ENCODE results near the gene MEGF11. TPM values are rescaled to one million over a fixed set of nuclear protein-coding genes. Genes with fewer than 3 reads are reported as not detected.

Gene MEGF11
- total RNA-seq, 4 donors from 2014 or later = 0.97 to 10.6 (median 4.0) TPM

DNA sequence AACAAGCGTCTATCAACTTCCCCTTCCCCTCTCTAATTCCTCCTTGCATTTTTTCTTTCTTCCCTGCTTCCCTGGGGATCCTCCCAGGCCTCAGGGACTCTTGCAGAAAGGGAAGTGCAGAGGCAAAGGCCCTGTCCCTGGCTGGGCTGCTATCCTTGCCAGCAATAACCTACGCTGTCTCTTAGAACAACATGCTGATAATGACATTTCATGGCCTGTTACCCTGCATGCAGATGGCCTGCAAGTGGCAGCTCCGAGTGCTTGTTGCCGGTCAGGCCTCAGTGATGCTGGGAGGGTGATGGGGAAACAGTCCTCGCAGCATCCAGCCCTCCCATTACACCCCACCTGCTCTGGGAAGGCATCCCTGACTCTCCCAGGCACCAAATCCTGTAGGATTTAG is 216.7 kb downstream of the MEGF11 start:
- TF ChIP-seq POLR2A (IDR thresholded peaks at IDR 0.05) = no peak
- TF ChIP-seq, protein P1, sequence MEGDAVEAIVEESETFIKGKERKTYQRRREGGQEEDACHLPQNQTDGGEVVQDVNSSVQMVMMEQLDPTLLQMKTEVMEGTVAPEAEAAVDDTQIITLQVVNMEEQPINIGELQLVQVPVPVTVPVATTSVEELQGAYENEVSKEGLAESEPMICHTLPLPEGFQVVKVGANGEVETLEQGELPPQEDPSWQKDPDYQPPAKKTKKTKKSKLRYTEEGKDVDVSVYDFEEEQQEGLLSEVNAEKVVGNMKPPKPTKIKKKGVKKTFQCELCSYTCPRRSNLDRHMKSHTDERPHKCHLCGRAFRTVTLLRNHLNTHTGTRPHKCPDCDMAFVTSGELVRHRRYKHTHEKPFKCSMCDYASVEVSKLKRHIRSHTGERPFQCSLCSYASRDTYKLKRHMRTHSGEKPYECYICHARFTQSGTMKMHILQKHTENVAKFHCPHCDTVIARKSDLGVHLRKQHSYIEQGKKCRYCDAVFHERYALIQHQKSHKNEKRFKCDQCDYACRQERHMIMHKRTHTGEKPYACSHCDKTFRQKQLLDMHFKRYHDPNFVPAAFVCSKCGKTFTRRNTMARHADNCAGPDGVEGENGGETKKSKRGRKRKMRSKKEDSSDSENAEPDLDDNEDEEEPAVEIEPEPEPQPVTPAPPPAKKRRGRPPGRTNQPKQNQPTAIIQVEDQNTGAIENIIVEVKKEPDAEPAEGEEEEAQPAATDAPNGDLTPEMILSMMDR (IDR thresholded peaks at IDR 0.05) = no peak
- intact Hi-C loops (cut with DNase I; ENCODE audit: low total_unique reads) = no loop called here
- no peak overlapping the region for H3K4me3 ChIP-seq (ENCODE audit: low read depth, poor library complexity, severe bottlenecking)
- 51 to 68% methylated on average over 5 of the region's 5 CpGs for WGBS, 2 donors
- no peak for DNase-seq (ENCODE audit: low spot score in 2 of 2)

DNA sequence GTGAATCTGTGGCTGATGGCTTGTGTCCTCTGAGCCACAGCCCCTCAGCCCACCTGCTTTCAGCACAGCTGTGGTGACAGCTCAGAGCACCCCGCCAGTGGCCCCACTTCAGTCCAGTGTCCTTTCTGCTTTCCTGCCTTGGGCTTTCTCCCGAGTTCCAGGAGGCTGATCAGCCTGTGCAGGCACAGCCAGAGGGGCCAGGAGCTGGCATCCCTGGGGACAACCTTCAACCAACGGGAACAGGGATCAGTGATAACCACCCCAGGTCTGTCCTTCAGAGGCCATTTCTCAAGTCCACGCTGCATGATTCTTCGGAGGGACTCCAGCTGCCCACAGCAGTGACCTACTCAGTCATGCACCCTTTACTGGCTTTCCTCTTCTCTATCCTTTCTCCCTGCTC is 217.6 kb downstream of the MEGF11 start:
- DNase-seq (ENCODE audit: low spot score in 2 of 2) = no peak
- intact Hi-C loops (cut with DNase I; ENCODE audit: low total_unique reads) = no loop called here
- 66 to 69% methylated on average over 5 of the region's 5 CpGs for WGBS, 2 donors
- TF ChIP-seq POLR2A (IDR thresholded peaks at IDR 0.05) = no peak
- TF ChIP-seq, protein P1 (IDR thresholded peaks at IDR 0.05) = no peak
- no peak overlapping the region for H3K4me3 ChIP-seq (ENCODE audit: low read depth, poor library complexity, severe bottlenecking)

DNA sequence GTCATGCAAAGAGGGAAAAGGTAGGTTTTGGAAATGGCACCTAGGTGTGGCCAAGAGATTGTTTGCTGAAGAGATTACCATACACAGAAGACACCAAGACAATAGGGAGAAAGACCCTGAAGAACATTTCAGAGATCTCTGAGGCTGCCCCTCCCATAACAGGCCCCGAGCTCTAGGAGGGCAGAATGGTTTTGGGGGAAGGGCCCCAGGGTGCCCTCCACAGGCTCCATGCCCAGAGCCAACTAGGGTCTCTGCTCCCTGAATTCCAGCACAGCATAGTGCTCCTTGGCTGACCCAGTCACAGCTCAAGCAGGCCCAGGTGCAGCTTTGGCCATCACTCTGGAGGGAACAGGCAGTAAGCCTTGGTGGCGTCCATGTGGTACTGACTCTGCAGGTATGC is 220.4 kb downstream of the MEGF11 start:
- no peak overlapping the region for H3K4me3 ChIP-seq (ENCODE audit: low read depth, poor library complexity, severe bottlenecking)
- 78 to 81% methylated on average over 2 of the region's 2 CpGs for WGBS, 2 donors
- DNase-seq (ENCODE audit: low spot score in 2 of 2) = no peak
- intact Hi-C loops (cut with DNase I; ENCODE audit: low total_unique reads) = no loop called here
- TF ChIP-seq, protein P1 (IDR thresholded peaks at IDR 0.05) = no peak
- no peak for TF ChIP-seq POLR2A (IDR thresholded peaks at IDR 0.05)

DNA sequence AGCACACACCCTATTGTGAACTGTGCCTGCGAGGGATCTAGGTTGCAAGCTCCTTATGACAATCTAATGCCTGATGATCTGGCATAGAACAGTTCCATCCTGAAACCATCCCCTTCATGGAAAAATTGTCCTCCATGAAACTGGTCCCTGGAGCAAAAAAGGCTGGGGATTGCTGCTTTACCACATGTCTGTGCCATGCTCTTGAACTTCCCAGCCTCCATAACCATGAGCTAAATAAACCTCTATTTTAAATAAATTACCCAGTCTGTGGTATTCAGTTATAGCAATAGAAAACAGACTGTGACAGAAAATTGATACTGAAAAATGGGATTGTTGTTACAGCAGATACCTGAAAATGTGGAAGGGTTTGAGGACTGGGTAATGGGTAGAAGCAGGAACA is 221.5 kb downstream of the MEGF11 start:
- intact Hi-C loops (cut with DNase I; ENCODE audit: low total_unique reads) = no loop called here

DNA sequence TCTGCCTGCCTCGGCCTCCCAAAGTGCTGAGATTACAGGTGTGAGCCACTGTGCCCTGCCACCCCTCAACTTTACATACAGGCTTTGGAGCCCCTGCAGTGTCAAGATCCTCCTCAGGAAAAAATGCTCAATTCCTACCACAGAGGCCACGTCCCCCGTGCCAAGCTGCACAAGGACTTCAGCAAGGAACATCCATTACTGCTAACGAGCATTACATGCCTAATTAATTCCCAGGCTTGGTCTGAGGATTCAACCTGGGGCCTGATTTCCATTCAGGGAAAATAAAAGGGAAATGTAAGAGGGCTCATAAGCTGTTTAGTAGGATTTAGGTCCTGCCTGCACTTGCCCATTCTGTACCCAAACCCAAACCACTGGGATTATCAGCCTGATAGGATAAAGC is 222.9 kb downstream of the MEGF11 start:
- intact Hi-C loops (cut with DNase I; ENCODE audit: low total_unique reads) = no loop called here
- WGBS, 2 donors = 72 to 75% methylated on average over 4 of the region's 4 CpGs

More for the DNA sequence above, 221.5 kb downstream of the MEGF11 start:
- TF ChIP-seq, protein P1 (IDR thresholded peaks at IDR 0.05) = no peak
- TF ChIP-seq POLR2A (IDR thresholded peaks at IDR 0.05) = no peak
- DNase-seq (ENCODE audit: low spot score in 2 of 2) = no peak
- no peak overlapping the region for H3K4me3 ChIP-seq (ENCODE audit: low read depth, poor library complexity, severe bottlenecking)
- WGBS, 2 donors = 71 to 85% methylated on average over 1 of the region's 1 CpG

DNA sequence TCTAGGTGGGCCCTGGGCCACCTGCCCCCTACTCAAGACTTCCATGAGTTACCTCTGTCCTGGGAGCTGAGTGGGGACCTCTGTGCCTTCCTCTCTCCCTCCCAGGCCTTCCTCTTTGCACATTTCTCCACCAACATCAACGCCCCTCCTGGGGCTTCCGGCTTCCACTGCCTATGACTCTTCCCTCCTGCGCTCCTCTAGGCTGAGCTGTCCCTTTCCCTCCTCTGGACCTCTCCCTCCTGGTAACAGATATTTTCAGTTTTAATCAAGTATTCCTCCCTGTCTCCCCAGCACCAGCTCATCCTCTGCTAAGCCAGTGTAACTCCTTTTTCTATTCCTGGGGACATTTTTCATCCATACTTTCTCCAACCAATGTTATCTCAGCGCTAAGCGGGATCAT is 223.9 kb downstream of the MEGF11 start:
- intact Hi-C loops (cut with DNase I; ENCODE audit: low total_unique reads) = no loop called here
- H3K4me3 ChIP-seq (ENCODE audit: low read depth, poor library complexity, severe bottlenecking) = no peak overlapping the region

More for the DNA sequence above, 222.9 kb downstream of the MEGF11 start:
- DNase-seq (ENCODE audit: low spot score in 2 of 2) = no peak
- TF ChIP-seq, protein P1 (IDR thresholded peaks at IDR 0.05) = no peak
- no peak for TF ChIP-seq POLR2A (IDR thresholded peaks at IDR 0.05)
- H3K4me3 ChIP-seq (ENCODE audit: low read depth, poor library complexity, severe bottlenecking) = no peak overlapping the region

More for the DNA sequence above, 223.9 kb downstream of the MEGF11 start:
- DNase-seq (ENCODE audit: low spot score in 2 of 2) = no peak
- WGBS, 2 donors = 87% methylated on average over 5 of the region's 5 CpGs
- TF ChIP-seq POLR2A (IDR thresholded peaks at IDR 0.05) = no peak
- TF ChIP-seq, protein P1 (IDR thresholded peaks at IDR 0.05) = no peak
